SK-N-SH (cell line): ENCODE measurements around the gene EXOG. TPM values are rescaled to one million over a fixed set of nuclear protein-coding genes. Genes with fewer than 3 reads are reported as not detected.
A peak's percentile ranks its signal among the peaks of the same experiment; 100 is the strongest.

Source experiments
- CTCF ChIA-PET: fragments of 300-600, 350-600 bp; formaldehyde crosslinking; extraction: SDS; loops from one replicate; lab custom pipeline; 2021; lab: Yijun Ruan, JAX
- POLR2A ChIA-PET: fragments of 350-600 bp; sonication (Branson Sonifier 250); formaldehyde crosslinking; extraction: SDS; loops from one replicate; lab custom pipeline; 2020; ENCODE audit warnings: antibody characterized with exemption, inconsistent platforms; lab: Yijun Ruan, JAX
- DNase-seq: peaks from one replicate; pipeline ENCODE4 v3.0.0; 2012
- H2AFZ ChIP-seq: fragments of 200-600 bp; sonication (generic); 2 replicates; pipeline ENCODE4 v1.8.1; 2016; ENCODE audit warnings: antibody characterized with exemption, mild to moderate bottlenecking, low read depth
- H3F3A ChIP-seq: fragments of 200-600 bp; sonication (generic); replicated peaks from 2 replicates; pipeline ENCODE3; 2016; ENCODE audit warnings: antibody characterized with exemption, mild to moderate bottlenecking; ENCODE audit not compliant: insufficient read depth
- H3K27ac ChIP-seq, 2 experiments: fragments of 200-500 bp in 1 of 2; fragments of 200-600 bp in 1 of 2; sonication (Bioruptor generic) in 1 of 2; sonication (generic), shearing (Covaris generic) in 1 of 2; 2 replicates each; pipeline versions ENCODE4 v1.5.1 to v1.6.1; 2014 to 2016; ENCODE audit warnings: low read depth in 2 of 2, inconsistent platforms in 1 of 2, low read length in 1 of 2, mild to moderate bottlenecking in 1 of 2, mixed read lengths in 1 of 2
- H3K27me3 ChIP-seq: fragments of 200-600 bp; sonication (generic), shearing (Covaris generic); 2 replicates; pipeline ENCODE4 v1.6.1; 2016; ENCODE audit warnings: mixed run types; ENCODE audit not compliant: insufficient read depth
- H3K36me3 ChIP-seq, 2 experiments: fragments of 200-500 bp in 1 of 2; fragments of 200-600 bp in 1 of 2; sonication (Bioruptor generic) in 1 of 2; sonication (generic) in 1 of 2; replicated peaks in 1 of 2; 2 replicates each; pipeline versions ENCODE3 to v1.5.1; 2014 to 2016; ENCODE audit warnings: low read length in 1 of 2, mild to moderate bottlenecking in 1 of 2; ENCODE audit not compliant: insufficient read depth in 2 of 2, control insufficient read depth in 1 of 2
- H3K4me1 ChIP-seq, 2 experiments: fragments of 200-500 bp in 1 of 2; fragments of 200-600 bp in 1 of 2; sonication (Bioruptor generic) in 1 of 2; sonication (generic), shearing (Covaris generic) in 1 of 2; 2 replicates each; pipeline versions ENCODE4 v1.5.1 to v1.6.1; 2014 to 2016; ENCODE audit warnings: low read depth in 1 of 2, low read length in 1 of 2, mixed run types in 1 of 2; ENCODE audit not compliant: insufficient read depth in 2 of 2, control insufficient read depth in 1 of 2
- H3K4me2 ChIP-seq: fragments of 200-600 bp; sonication (generic), shearing (Covaris generic); 2 replicates; pipeline ENCODE4 v1.6.1; 2017; ENCODE audit warnings: mixed run types
- H3K4me3 ChIP-seq, 2 experiments: fragments of 200-500 bp in 1 of 2; fragments of 200-600 bp in 1 of 2; sonication (Bioruptor generic) in 1 of 2; sonication (generic), shearing (Covaris generic) in 1 of 2; 2 replicates each; pipeline versions ENCODE4 v1.5.1 to v1.8.1; 2014 to 2016; ENCODE audit warnings: low read depth in 2 of 2, inconsistent platforms in 1 of 2, low read length in 1 of 2, mild to moderate bottlenecking in 1 of 2, mixed read lengths in 1 of 2, moderate library complexity in 1 of 2
- H3K79me2 ChIP-seq: fragments of 200-600 bp; sonication (generic); 2 replicates; pipeline ENCODE4 v1.8.1; 2017; ENCODE audit warnings: mild to moderate bottlenecking; ENCODE audit not compliant: insufficient read depth
- H3K9ac ChIP-seq: fragments of 200-600 bp; sonication (generic); 2 replicates; pipeline ENCODE4 v1.6.1; 2017; ENCODE audit warnings: mixed run types
- H3K9me2 ChIP-seq: fragments of 200-600 bp; sonication (generic); 2 replicates; pipeline ENCODE4 v1.6.1; 2017; ENCODE audit warnings: mixed run types
- H3K9me3 ChIP-seq: fragments of 200-600 bp; sonication (generic); 2 replicates; pipeline ENCODE4 v1.6.1; 2017; ENCODE audit warnings: mixed run types, mild to moderate bottlenecking, moderate library complexity
- H4K20me1 ChIP-seq: fragments of 200-600 bp; sonication (generic); 2 replicates; pipeline ENCODE4 v1.6.1; 2017; ENCODE audit warnings: mild to moderate bottlenecking, mixed run types; ENCODE audit not compliant: insufficient read depth
- CHD2 ChIP-seq: fragments of 150-350 bp; IDR thresholded peaks from 2 replicates; pipeline ENCODE4 v1.6.1; 2018; ENCODE audit warnings: low read length; ENCODE audit not compliant: partially characterized antibody
- ELF1 ChIP-seq: IDR thresholded peaks from 2 replicates; pipeline ENCODE4 v1.4.0; 2012
- EP300 ChIP-seq, 2 experiments: IDR thresholded peaks; 2 replicates each; pipeline versions ENCODE4 v1.4.0 to v1.6.1; 2012; ENCODE audit warnings: borderline replicate concordance in 1 of 2, low read depth in 1 of 2, low read length in 1 of 2
- FOSL2 ChIP-seq: IDR thresholded peaks from 2 replicates; pipeline ENCODE4 v1.4.0; 2012; ENCODE audit warnings: low read depth, mild to moderate bottlenecking, moderate library complexity, borderline replicate concordance
- FOXJ3 ChIP-seq: sonication (generic); formaldehyde crosslinking; IDR thresholded peaks from 2 replicates; pipeline ENCODE4 v1.5.1; 2020; ENCODE audit warnings: mild to moderate bottlenecking, missing genetic modification reagents
- FOXM1 ChIP-seq: IDR thresholded peaks from 2 replicates; pipeline ENCODE4 v1.4.0; 2012; ENCODE audit warnings: low read depth, mild to moderate bottlenecking
- MAX ChIP-seq: IDR thresholded peaks from 2 replicates; pipeline ENCODE4 v1.4.0; 2012; ENCODE audit warnings: low read depth
- MEF2A ChIP-seq: IDR thresholded peaks from 2 replicates; pipeline ENCODE4 v1.4.0; 2012; ENCODE audit warnings: low read depth, borderline replicate concordance
- MXI1 ChIP-seq: IDR thresholded peaks from 2 replicates; pipeline ENCODE4 v1.6.1; 2012; ENCODE audit warnings: mild to moderate bottlenecking, low read depth, low read length, improper control_type of control experiment
- NFIC ChIP-seq: IDR thresholded peaks from 2 replicates; pipeline ENCODE4 v1.4.0; 2012; ENCODE audit warnings: borderline replicate concordance
- POLR2AphosphoS5 ChIP-seq: IDR thresholded peaks from 2 replicates; pipeline ENCODE4 v1.6.1; 2012; ENCODE audit warnings: low read depth, low read length
- RCOR1 ChIP-seq: fragments of 150-350 bp; IDR thresholded peaks from 2 replicates; pipeline ENCODE4 v1.6.1; 2017; ENCODE audit warnings: antibody characterized with exemption, low read length
- RXRA ChIP-seq: IDR thresholded peaks from 2 replicates; pipeline ENCODE4 v1.4.0; 2012; ENCODE audit warnings: low read depth, mild to moderate bottlenecking, borderline replicate concordance
- SMC3 ChIP-seq: IDR thresholded peaks from 2 replicates; pipeline ENCODE4 v1.6.1; 2012; ENCODE audit warnings: low read depth, low read length, improper control_type of control experiment
- TAF1 ChIP-seq: IDR thresholded peaks from 2 replicates; pipeline ENCODE4 v1.6.1; 2012; ENCODE audit warnings: low read depth, mild to moderate bottlenecking, low read length, moderate library complexity, borderline replicate concordance
- TCF12 ChIP-seq: IDR thresholded peaks from 2 replicates; pipeline ENCODE4 v1.4.0; 2012
- USF2 ChIP-seq: fragments of 150-350 bp; IDR thresholded peaks from 2 replicates; pipeline ENCODE4 v1.6.1; 2017; ENCODE audit warnings: antibody characterized with exemption, low read length, low read depth, borderline replicate concordance
- YY1 ChIP-seq: IDR thresholded peaks from 2 replicates; pipeline ENCODE4 v1.4.0; 2012; ENCODE audit warnings: low read depth, mild to moderate bottlenecking
- ZBTB33 ChIP-seq: IDR thresholded peaks from 2 replicates; pipeline ENCODE4 v1.4.0; 2012; ENCODE audit warnings: low read depth, borderline replicate concordance
- WGBS: methylation state at CpG from one replicate; pipeline ENCODE4 v1.1.6; 2017; ENCODE audit warnings: low lambda C conversion rate; 5-methylcytosine and 5-hydroxymethylcytosine counted together
- polyA plus RNA-seq, 3 experiments: library from polyadenylated mRNA; depleted of rRNA; stranded (reverse); fragments of >200 nt; gene quantifications; 2 replicates each; pipeline ENCODE4 v1.2.3, GENCODE V29; 2012

Gene EXOG
- polyA plus RNA-seq, 1 of the 3 experiments (the other 2 are of a cell fraction), result 6.2 TPM

DNA sequence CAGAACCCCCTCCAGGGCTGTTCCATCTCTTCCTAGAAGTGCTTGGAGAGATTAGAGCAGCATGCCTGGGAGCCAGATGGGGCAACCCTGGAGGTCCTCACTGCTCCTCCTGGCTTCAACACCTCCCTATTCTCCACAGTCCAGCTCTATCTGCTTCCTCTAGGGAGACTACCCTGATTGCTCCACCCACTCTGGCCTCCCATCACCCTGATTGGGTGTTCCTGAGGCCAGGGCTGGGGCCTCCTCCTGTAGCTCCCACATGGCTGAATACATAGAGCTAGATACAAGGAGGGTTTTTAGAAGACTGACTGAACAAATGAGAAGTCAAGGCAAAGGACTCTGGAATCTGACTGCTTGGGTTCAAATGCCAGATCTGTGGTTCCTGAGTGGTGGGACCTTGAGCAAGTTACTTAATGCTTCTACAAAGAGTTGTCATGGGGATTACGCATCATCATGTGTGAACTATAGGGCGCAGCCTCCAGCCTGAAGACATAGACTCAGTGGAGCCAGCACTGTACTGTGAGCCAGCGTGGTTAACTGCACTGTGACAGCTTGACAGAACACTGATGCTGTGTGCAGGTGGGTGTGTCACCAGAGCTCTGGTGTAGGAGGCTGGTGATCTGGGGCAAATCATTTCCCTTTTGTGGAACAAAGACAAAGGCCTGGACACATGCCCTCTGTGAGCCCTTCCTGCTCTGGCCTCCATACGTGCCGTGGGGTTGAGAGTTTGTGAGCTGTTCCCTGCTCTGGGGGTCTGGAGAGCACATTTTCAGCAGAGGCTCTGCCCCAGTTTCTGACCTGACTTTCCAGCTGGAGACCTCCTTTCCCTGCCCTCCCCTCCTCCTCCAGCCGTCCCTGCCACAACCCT is 78.5 kb downstream of the EXOG start:
- Histone ChIP-seq H2AFZ (no peak overlapping the region), H3K4me1 (peaks cover 0 to 44% of the 10 kb centered on the region in 2 experiments; a peak in 1 of 4 replicates), H3K27ac (peak overlapping the region in 1 of 2 experiments; percentile 83; a peak in 2 of 4 replicates), H3K4me3 (no peak overlapping the region), H3K4me2 (no peak overlapping the region), H3K9me3 (no peaks in the 10 kb centered on the region), H4K20me1 (no peaks in the 10 kb centered on the region), H3K36me3 (no peaks in the 10 kb centered on the region), H3K27me3 (no peaks in the 10 kb centered on the region), H3K9ac (no peak overlapping the region), H3K79me2 (no peaks in the 10 kb centered on the region), H3F3A (no peaks in the 10 kb centered on the region), H3K9me2 (no peaks in the 10 kb centered on the region)
- POLR2A ChIA-PET, result interaction anchor here (0.8 to 1.0 kb wide), 2 partner anchors 9 kb away, joined by 3 read pairs; no protein-coding TSS in a partner anchor
- 27% methylated on average over 6 of the region's 6 CpGs for WGBS
- TF ChIP-seq RXRA, result no peak
- peak in 1 of 2 experiments; percentile 61; a peak in 1 of 4 replicates for TF ChIP-seq EP300 (IDR thresholded peaks at IDR 0.05; ENCODE audit: borderline replicate concordance in 1 of 2, low read depth in 1 of 2, low read length in 1 of 2)
- peak; percentile 57 for TF ChIP-seq RCOR1
- TF ChIP-seq MXI1, result peak; percentile 91
- peak; percentile 59 for TF ChIP-seq CHD2
- no peak for TF ChIP-seq TAF1
- peak; percentile 74 for DNase-seq
- CTCF ChIA-PET, result interaction anchor here (1.0 to 5.7 kb wide), 6 partner anchors 51 to 425 kb away, joined by 3 to 33 read pairs (median 6); no protein-coding TSS in a partner anchor

- no peak for DNase-seq
- Histone ChIP-seq H3K4me2 (no peak overlapping the region), H2AFZ (no peak overlapping the region), H3K9me2 (no peaks in the 10 kb centered on the region), H3K9me3 (no peaks in the 10 kb centered on the region), H3K4me1 (peaks cover 0 to 51% of the 10 kb centered on the region in 2 experiments; a peak in 1 of 4 replicates), H3K4me3 (no peak overlapping the region), H4K20me1 (no peaks in the 10 kb centered on the region), H3K79me2 (no peaks in the 10 kb centered on the region), H3K27ac (peak overlapping the region in 1 of 2 experiments; percentile 83; a peak in 2 of 4 replicates), H3K36me3 (no peaks in the 10 kb centered on the region), H3F3A (no peaks in the 10 kb centered on the region), H3K9ac (no peak overlapping the region), H3K27me3 (no peaks in the 10 kb centered on the region)
- POLR2A ChIA-PET, result interaction anchor here (0.8 to 1.0 kb wide), 2 partner anchors 8 to 10 kb away, joined by 3 read pairs; no protein-coding TSS in a partner anchor
- WGBS, result 68% methylated on average over 12 of the region's 18 CpGs
- no peak for TF ChIP-seq MAX
- no peak; the same call in 1 of the 2 replicates for TF ChIP-seq FOXJ3 (CRISPR knock-in tag)
- TF ChIP-seq MEF2A, result no peak
- TF ChIP-seq POLR2AphosphoS5, result no peak
- no peak for TF ChIP-seq FOSL2
- no peak for TF ChIP-seq YY1
- TF ChIP-seq NFIC, result no peak
- TF ChIP-seq ELF1, result no peak
- no peak for TF ChIP-seq ZBTB33
- TF ChIP-seq FOXM1, result no peak
- no peak for TF ChIP-seq USF2
- no peak for TF ChIP-seq SMC3
- no peak for TF ChIP-seq TCF12
- CTCF ChIA-PET, result interaction anchor here (1.0 to 5.7 kb wide), 6 partner anchors 52 to 425 kb away, joined by 3 to 33 read pairs (median 6); no protein-coding TSS in a partner anchor
Observed at GRCh38 chr3:38575279-38575843, 79.2 kb downstream of the EXOG start.
